Measurements from ENCODE around the gene MBD2.

MBD2 gene

DNA sequence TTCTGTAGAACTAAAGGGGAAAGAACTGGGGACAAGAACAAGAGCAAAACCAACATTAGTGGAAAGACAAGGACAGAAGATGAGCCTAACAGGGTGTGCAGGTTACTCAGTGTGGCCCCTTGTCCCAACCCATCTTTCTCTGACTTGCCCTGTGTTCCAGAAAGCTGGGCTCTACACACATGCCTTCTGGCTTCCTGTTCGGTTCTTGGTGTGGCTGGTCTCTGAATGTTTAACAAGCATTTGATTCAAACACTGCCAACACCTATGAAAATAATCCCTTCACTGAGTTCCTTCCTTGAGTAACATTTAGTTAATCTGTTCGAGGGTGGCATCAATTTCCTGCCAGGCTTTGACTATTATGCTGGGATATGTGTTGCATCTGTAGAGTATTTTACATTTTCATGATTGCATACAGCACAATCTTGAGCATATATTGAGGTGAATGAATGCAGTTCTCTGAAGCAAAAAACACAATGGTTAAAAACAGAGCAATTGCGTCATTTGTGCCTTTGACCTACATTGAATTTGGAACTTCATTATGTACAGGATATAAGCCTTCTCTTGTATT is 83.3 kb downstream of the MBD2 start:
- TF ChIP-seq NFIC (IDR thresholded peaks at IDR 0.05) (no peak), TEAD4 (IDR thresholded peaks at IDR 0.05) (no peak), CREB1 (IDR thresholded peaks at IDR 0.05; ENCODE audit: low read depth) (no peak), RAD21 (IDR thresholded peaks at IDR 0.05; ENCODE audit: low read depth) (no peak), CEBPB (IDR thresholded peaks at IDR 0.05) (no peak), REST (IDR thresholded peaks at IDR 0.05; ENCODE audit: low read depth) (no peak), EGR1 (IDR thresholded peaks at IDR 0.05) (no peak), ZBTB7A (IDR thresholded peaks at IDR 0.05; ENCODE audit: low read depth) (no peak), EP300 (IDR thresholded peaks at IDR 0.05; ENCODE audit: borderline replicate concordance) (no peak), TAF1 (IDR thresholded peaks at IDR 0.05; ENCODE audit: low read depth) (no peak), TCF12 (IDR thresholded peaks at IDR 0.05; ENCODE audit: low read depth) (no peak), FOXM1 (IDR thresholded peaks at IDR 0.05; ENCODE audit: borderline replicate concordance, low read depth) (no peak), YY1 (IDR thresholded peaks at IDR 0.05; ENCODE audit: low read depth) (no peak)
- TF ChIP-seq, protein P1, sequence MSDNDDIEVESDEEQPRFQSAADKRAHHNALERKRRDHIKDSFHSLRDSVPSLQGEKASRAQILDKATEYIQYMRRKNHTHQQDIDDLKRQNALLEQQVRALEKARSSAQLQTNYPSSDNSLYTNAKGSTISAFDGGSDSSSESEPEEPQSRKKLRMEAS (IDR thresholded peaks at IDR 0.05) = no peak
- TF ChIP-seq, protein P2, sequence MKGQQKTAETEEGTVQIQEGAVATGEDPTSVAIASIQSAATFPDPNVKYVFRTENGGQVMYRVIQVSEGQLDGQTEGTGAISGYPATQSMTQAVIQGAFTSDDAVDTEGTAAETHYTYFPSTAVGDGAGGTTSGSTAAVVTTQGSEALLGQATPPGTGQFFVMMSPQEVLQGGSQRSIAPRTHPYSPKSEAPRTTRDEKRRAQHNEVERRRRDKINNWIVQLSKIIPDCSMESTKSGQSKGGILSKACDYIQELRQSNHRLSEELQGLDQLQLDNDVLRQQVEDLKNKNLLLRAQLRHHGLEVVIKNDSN (IDR thresholded peaks at IDR 0.05) = no peak

DNA sequence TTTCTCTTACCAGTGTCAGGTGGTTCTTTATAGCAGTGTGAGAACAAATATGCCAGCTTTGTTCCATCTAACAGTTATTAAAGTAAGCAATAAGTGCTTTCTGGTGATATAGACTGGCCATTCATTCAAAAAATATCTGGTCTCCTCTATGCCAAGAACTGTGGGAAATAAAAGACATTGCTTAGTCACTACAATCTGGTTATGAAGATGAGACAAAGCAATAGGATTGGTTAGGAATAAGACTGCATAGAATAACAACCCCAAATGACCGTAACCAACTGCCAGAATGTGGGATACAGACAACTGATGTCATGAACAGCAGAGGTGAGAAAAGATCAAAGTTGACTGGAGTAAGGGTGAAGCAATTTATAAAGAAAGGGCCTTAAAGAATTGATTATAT is 83.8 kb downstream of the MBD2 start:
- TF ChIP-seq TCF12 (IDR thresholded peaks at IDR 0.05; ENCODE audit: low read depth) = no peak
- no peak for TF ChIP-seq FOXM1 (IDR thresholded peaks at IDR 0.05; ENCODE audit: borderline replicate concordance, low read depth)
- no peak for TF ChIP-seq RAD21 (IDR thresholded peaks at IDR 0.05; ENCODE audit: low read depth)
- TF ChIP-seq REST (IDR thresholded peaks at IDR 0.05; ENCODE audit: low read depth) = no peak
- TF ChIP-seq, protein P1 (IDR thresholded peaks at IDR 0.05) = no peak
- no peak for TF ChIP-seq CEBPB (IDR thresholded peaks at IDR 0.05)
- no peak for TF ChIP-seq EGR1 (IDR thresholded peaks at IDR 0.05)
- no peak for TF ChIP-seq EP300 (IDR thresholded peaks at IDR 0.05; ENCODE audit: borderline replicate concordance)
- TF ChIP-seq, protein P2 (IDR thresholded peaks at IDR 0.05) = no peak
- TF ChIP-seq NFIC (IDR thresholded peaks at IDR 0.05) = no peak
- no peak for TF ChIP-seq TAF1 (IDR thresholded peaks at IDR 0.05; ENCODE audit: low read depth)
- TF ChIP-seq CREB1 (IDR thresholded peaks at IDR 0.05; ENCODE audit: low read depth) = no peak
- TF ChIP-seq ZBTB7A (IDR thresholded peaks at IDR 0.05; ENCODE audit: low read depth) = no peak
- TF ChIP-seq YY1 (IDR thresholded peaks at IDR 0.05; ENCODE audit: low read depth) = no peak

DNA sequence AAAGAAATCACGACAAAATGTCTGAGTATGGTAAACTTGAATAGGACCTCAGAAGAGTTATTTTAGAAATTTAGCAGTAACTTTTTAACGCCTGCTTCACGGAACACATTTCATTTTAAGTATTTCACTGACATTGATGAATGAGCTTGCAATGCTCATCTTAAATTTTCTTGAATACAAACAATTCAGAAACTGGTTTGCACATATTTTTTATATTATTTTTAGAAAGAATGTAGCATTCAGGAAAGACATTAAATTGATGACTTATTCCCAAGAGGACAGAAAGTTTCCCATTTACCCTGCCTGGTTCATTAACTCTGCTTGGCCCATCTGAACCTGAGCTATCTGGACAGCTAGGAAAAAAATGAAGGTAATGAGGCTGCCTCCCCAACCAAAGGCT is 89.3 kb downstream of the MBD2 start:
- TF ChIP-seq, protein P2 (IDR thresholded peaks at IDR 0.05) = no peak
- no peak for TF ChIP-seq FOXM1 (IDR thresholded peaks at IDR 0.05; ENCODE audit: borderline replicate concordance, low read depth)
- TF ChIP-seq ZBTB7A (IDR thresholded peaks at IDR 0.05; ENCODE audit: low read depth) = no peak
- no peak for TF ChIP-seq CREB1 (IDR thresholded peaks at IDR 0.05; ENCODE audit: low read depth)
- no peak for TF ChIP-seq TEAD4 (IDR thresholded peaks at IDR 0.05)
- TF ChIP-seq, protein P1 (IDR thresholded peaks at IDR 0.05) = no peak
- TF ChIP-seq TCF12 (IDR thresholded peaks at IDR 0.05; ENCODE audit: low read depth) = no peak

GRCh38 chr18:54134053-54134452 is 90.4 kb downstream of the MBD2 start:
- TF ChIP-seq NFIC (IDR thresholded peaks at IDR 0.05) (no peak), TCF12 (IDR thresholded peaks at IDR 0.05; ENCODE audit: low read depth) (no peak), YY1 (IDR thresholded peaks at IDR 0.05; ENCODE audit: low read depth) (no peak), TAF1 (IDR thresholded peaks at IDR 0.05; ENCODE audit: low read depth) (no peak), REST (IDR thresholded peaks at IDR 0.05; ENCODE audit: low read depth) (no peak), FOXM1 (IDR thresholded peaks at IDR 0.05; ENCODE audit: borderline replicate concordance, low read depth) (no peak), RAD21 (IDR thresholded peaks at IDR 0.05; ENCODE audit: low read depth) (no peak), EP300 (IDR thresholded peaks at IDR 0.05; ENCODE audit: borderline replicate concordance) (no peak), ZBTB7A (IDR thresholded peaks at IDR 0.05; ENCODE audit: low read depth) (no peak), CREB1 (IDR thresholded peaks at IDR 0.05; ENCODE audit: low read depth) (no peak), CEBPB (IDR thresholded peaks at IDR 0.05) (no peak), TEAD4 (IDR thresholded peaks at IDR 0.05) (no peak), EGR1 (IDR thresholded peaks at IDR 0.05) (no peak)
- TF ChIP-seq, protein P2 (IDR thresholded peaks at IDR 0.05) = no peak
- TF ChIP-seq, protein P1 (IDR thresholded peaks at IDR 0.05) = no peak

Measured in Ishikawa (cell line).